Rectal smooth muscle tissue (tissue), 1 donor: Measurements from ENCODE around the gene DSCAM.
A peak's percentile ranks its signal among the peaks of the same experiment; 100 is the strongest.

Experiments used
- H3K27ac ChIP-seq: one replicate; pipeline ENCODE4 v1.7.0; 2013; ENCODE audit warnings: low read depth, low read length, inconsistent platforms
- H3K27me3 ChIP-seq: one replicate; pipeline ENCODE4 v1.7.0; 2013; ENCODE audit warnings: low read length; ENCODE audit not compliant: control insufficient read depth, insufficient read depth
- H3K36me3 ChIP-seq: one replicate; pipeline ENCODE4 v1.7.0; 2013; ENCODE audit warnings: low read length; ENCODE audit not compliant: control insufficient read depth, insufficient read depth
- H3K4me1 ChIP-seq: one replicate; pipeline ENCODE4 v1.7.0; 2013; ENCODE audit warnings: low read length; ENCODE audit not compliant: control insufficient read depth, insufficient read depth
- H3K4me3 ChIP-seq: one replicate; pipeline ENCODE4 v1.7.0; 2013; ENCODE audit warnings: low read length
- H3K9ac ChIP-seq: one replicate; pipeline ENCODE4 v1.7.0; 2013; ENCODE audit warnings: low read length

Gene DSCAM

GRCh38 chr21:40073642-40074041, 773.3 kb downstream of the DSCAM start:
- no peak overlapping the region for H3K4me3 ChIP-seq
- H3K4me1 ChIP-seq: peaks cover 4% of the 10 kb centered on the region
- no peaks in the 10 kb centered on the region for H3K27me3 ChIP-seq
- H3K9ac ChIP-seq: no peak overlapping the region
- peak overlapping the region; percentile 63 for H3K27ac ChIP-seq
- no peaks in the 10 kb centered on the region for H3K36me3 ChIP-seq

- Histone ChIP-seq H3K9ac (no peak overlapping the region), H3K27ac (peak overlapping the region; percentile 47), H3K4me1 (peaks cover 4% of the 10 kb centered on the region), H3K36me3 (no peaks in the 10 kb centered on the region), H3K27me3 (no peaks in the 10 kb centered on the region), H3K4me3 (no peak overlapping the region)
Observed at GRCh38 chr21:40070871-40071270, 776.1 kb downstream of the DSCAM start.

DNA sequence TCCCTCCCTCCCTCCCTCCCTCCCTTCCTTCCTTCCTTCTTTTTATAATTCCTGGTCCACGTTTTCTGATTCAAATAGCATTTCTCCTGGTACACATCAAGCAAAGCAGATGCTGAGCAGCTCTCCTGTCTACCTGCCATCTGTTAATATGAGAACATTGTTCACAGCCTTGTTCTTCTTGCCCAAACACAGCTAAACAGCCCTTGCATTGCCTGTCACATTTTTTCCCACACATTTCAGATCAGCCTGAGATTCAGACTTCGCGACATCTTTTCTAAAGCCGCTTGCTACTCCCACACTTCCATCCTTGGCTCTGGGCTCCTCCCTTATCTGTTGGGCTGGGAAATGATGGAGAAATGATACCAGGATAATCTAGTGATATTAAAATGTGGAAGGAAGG, 779.2 kb downstream of the DSCAM start:
- H3K4me3 ChIP-seq: no peak overlapping the region
- H3K27me3 ChIP-seq: no peaks in the 10 kb centered on the region
- H3K27ac ChIP-seq: no peak overlapping the region
- H3K4me1 ChIP-seq: peaks cover 4% of the 10 kb centered on the region
- H3K9ac ChIP-seq: no peak overlapping the region
- no peaks in the 10 kb centered on the region for H3K36me3 ChIP-seq

GRCh38 chr21:40066221-40066620, 780.7 kb downstream of the DSCAM start:
- no peaks in the 10 kb centered on the region for H3K36me3 ChIP-seq
- no peak overlapping the region for H3K4me3 ChIP-seq
- no peak overlapping the region for H3K9ac ChIP-seq
- H3K27me3 ChIP-seq: no peaks in the 10 kb centered on the region
- peaks cover 4% of the 10 kb centered on the region for H3K4me1 ChIP-seq
- H3K27ac ChIP-seq: no peak overlapping the region

DNA sequence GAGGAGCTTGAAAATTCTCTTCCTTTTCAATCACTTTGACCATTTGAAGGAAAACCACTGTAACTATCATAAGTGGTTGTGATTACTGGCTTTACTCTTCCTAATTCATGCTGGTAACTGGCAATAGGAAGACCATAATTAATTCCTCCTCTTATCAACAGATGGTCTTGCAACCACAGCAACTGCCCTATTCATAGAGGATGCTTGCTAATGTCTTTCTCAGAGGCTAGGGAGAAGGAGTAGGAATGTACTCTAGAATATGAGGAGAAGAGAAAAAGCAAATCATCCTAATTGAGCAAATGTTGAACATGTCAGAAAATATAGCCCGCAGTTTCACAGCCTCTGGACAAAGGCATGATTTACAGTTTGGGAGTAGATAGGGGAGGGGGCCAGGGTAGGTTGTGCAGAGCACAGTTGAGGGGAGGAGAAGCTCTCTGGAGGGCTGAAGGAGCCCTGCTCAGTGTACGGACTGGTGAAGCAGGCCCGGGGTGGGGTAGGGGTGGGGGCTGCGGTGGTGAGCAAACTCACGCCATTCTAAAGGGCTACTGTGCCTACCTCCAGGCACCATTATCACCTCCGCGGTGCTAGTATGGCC, 786.8 kb downstream of the DSCAM start:
- no peaks in the 10 kb centered on the region for H3K27me3 ChIP-seq
- H3K4me1 ChIP-seq: peaks cover 2% of the 10 kb centered on the region
- H3K27ac ChIP-seq: no peak overlapping the region
- no peaks in the 10 kb centered on the region for H3K36me3 ChIP-seq
- H3K9ac ChIP-seq: no peak overlapping the region
- H3K4me3 ChIP-seq: no peak overlapping the region

- no peak overlapping the region for H3K4me3 ChIP-seq
- H3K4me1 ChIP-seq: peaks cover 25% of the 10 kb centered on the region
- no peak overlapping the region for H3K27ac ChIP-seq
- H3K9ac ChIP-seq: no peak overlapping the region
- no peaks in the 10 kb centered on the region for H3K36me3 ChIP-seq
- no peaks in the 10 kb centered on the region for H3K27me3 ChIP-seq
Observed at GRCh38 chr21:40057331-40057730, 789.6 kb downstream of the DSCAM start.

DNA sequence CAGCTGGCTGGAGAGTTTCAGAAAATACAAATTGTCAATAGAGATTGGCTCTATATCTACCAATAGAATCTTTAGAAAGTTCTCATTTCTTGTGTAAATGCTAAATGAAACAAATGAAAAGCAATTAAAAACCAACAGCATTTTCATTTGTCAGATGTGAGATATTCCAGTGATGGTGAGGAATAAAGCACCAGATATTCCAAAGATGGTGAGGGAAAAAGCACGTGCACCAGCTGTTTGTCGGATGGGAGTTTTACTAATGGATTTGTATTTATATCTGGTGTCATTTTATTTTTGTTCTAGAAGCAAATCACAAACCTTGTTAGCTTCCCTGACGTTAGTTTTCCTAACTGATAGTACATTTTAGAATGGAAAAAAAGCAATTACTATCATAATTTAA, 790.9 kb downstream of the DSCAM start:
- peaks cover 32% of the 10 kb centered on the region for H3K4me1 ChIP-seq
- no peak overlapping the region for H3K27ac ChIP-seq
- H3K27me3 ChIP-seq: no peaks in the 10 kb centered on the region
- H3K9ac ChIP-seq: no peak overlapping the region
- H3K36me3 ChIP-seq: no peaks in the 10 kb centered on the region
- no peak overlapping the region for H3K4me3 ChIP-seq

DNA sequence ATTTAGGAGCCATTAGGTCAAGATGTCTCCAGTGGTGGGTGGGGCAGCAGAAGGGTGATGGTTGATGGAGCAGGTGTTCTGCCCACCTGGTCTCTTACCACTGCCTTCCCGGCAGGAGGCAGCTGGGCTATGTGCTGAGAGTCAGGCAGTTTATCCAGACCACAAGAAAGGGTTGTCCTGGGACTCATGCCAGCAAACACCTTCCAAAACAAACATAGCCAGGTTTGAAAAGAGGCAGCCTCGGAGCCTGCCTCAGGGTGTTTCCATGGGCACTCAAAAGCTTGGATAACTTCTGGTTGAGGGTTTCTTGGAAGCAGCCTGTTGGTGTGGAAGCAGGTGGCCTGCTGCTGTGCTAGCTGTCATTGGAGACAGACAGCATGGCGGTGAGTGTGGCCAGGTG, 792.6 kb downstream of the DSCAM start:
- H3K27me3 ChIP-seq: no peaks in the 10 kb centered on the region
- peaks cover 41% of the 10 kb centered on the region for H3K4me1 ChIP-seq
- no peak overlapping the region for H3K9ac ChIP-seq
- no peak overlapping the region for H3K4me3 ChIP-seq
- peak overlapping the region; percentile 98 for H3K27ac ChIP-seq
- H3K36me3 ChIP-seq: no peaks in the 10 kb centered on the region

DNA sequence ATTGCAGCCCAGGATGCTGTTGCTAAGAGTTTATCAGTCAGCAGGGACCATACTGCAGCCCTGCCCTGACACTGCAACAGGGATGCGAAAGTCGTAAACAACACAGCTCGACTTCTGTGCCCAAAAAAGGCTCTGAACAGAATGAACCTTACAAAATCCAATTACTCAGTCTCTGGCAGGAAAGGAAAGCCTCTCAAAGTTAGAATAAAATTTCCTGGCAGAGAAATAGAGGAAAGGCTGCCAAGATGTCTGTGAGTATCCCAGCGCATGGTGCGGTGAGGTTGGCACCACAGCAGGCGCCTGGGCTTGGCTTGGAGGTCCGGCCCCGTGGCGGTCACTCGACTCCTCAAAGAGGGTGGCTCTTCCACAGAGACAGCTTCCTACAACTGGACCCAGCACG, 794.0 kb downstream of the DSCAM start:
- peak overlapping the region; percentile 98 for H3K27ac ChIP-seq
- no peaks in the 10 kb centered on the region for H3K36me3 ChIP-seq
- H3K4me3 ChIP-seq: no peak overlapping the region
- no peak overlapping the region for H3K9ac ChIP-seq
- H3K27me3 ChIP-seq: no peaks in the 10 kb centered on the region
- H3K4me1 ChIP-seq: peaks cover 55% of the 10 kb centered on the region

DNA sequence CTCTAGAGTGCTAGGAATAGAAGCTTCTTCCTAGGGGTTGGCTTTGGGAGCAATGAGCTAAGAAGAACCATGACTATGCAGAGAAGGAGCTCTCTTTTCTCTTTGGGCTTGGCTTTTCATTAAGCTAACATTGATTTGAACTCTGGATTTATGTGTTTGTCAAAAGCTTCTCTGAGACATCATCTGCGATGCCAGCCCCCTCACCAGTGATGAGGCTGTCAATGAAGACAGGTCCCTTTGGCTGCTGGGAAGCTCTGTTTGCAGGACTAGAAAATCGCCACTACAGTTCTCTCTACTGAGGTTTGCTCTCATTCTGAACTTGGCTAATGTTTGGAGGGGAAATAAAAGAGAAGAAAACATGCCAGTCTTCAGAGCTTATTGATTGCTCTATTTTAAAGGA, 794.7 kb downstream of the DSCAM start:
- Histone ChIP-seq H3K27ac (peak overlapping the region; percentile 98), H3K4me1 (peaks cover 62% of the 10 kb centered on the region), H3K4me3 (no peak overlapping the region), H3K36me3 (no peaks in the 10 kb centered on the region), H3K27me3 (no peaks in the 10 kb centered on the region), H3K9ac (no peak overlapping the region)

- Histone ChIP-seq H3K9ac (no peak overlapping the region), H3K27ac (peak overlapping the region; percentile 98), H3K4me1 (peaks cover 66% of the 10 kb centered on the region), H3K4me3 (no peak overlapping the region), H3K27me3 (no peaks in the 10 kb centered on the region), H3K36me3 (no peaks in the 10 kb centered on the region)
Observed at GRCh38 chr21:40051801-40052200, 795.2 kb downstream of the DSCAM start.

DNA sequence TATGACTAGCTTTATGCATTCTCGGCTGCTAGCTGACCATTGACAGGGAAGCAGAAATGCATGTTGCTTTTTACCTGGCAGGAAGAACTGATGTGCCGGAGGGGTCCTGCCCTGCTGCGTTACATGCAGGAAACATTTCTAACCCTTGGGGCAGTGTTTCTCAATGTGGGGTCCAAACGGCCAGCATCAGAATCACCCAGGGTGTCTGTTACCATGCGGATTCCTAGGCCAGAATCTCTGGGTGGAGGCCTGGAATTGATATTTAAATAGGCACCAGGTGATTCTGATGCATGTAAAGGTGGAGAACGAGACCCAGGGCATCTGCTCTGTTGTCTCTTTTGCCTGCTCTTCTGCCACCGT, 797.0 kb downstream of the DSCAM start:
- H3K4me1 ChIP-seq: peaks cover 63% of the 10 kb centered on the region
- H3K36me3 ChIP-seq: no peaks in the 10 kb centered on the region
- no peak overlapping the region for H3K9ac ChIP-seq
- no peaks in the 10 kb centered on the region for H3K27me3 ChIP-seq
- peak overlapping the region; percentile 88 for H3K27ac ChIP-seq
- H3K4me3 ChIP-seq: no peak overlapping the region

DNA sequence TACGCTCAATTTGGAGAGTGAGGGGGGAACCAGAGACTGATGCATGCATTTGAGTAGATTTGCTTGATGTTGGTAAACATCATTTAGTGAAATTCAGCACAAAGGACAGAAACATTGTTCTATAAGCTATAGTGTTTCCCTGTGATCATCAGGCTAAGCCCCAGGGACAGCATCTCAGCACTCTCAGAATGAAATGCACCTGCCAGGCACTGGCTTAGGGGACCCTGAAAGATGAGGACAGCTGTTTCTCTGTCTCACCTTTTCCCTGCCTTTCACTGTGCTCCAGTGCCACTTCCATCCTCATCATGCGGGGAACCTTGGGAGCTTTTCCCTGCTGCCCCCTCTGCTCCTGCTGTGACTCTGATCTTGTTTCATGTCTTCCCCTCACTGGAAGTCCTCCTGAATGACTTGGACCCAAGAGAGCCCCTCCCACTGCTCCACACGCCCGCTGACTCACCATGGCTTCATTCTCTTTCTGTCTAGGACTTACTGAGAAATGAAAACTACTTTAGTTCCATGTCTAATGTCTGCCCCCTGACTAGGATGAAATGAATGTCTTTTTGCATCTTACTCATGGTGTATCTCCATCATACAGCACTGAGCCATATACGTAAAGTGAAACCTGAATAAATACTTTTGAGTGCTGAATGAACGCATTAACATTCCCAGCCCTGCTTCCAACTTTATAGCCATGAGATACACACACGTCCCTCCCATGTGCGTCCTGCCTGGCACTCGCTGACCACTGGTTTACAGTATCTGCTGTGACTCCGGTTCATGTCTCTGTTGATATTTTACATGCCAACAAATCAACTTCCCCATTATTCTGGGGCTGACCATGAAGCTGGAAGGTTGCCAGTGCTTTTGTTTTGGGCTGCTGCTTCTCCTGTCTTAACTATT, 797.7 kb downstream of the DSCAM start:
- Histone ChIP-seq H3K27me3 (no peaks in the 10 kb centered on the region), H3K4me1 (peaks cover 57% of the 10 kb centered on the region), H3K4me3 (no peak overlapping the region), H3K27ac (peak overlapping the region; percentile 88), H3K9ac (no peak overlapping the region), H3K36me3 (no peaks in the 10 kb centered on the region)
